ENCODE measurements around the gene RAPH1.
"Not testable (repeated sequence)": the region's sequence is repeated elsewhere in the genome, so short reads cannot be mapped to it uniquely, and the experiment has no call there.

The RAPH1 gene

DNA sequence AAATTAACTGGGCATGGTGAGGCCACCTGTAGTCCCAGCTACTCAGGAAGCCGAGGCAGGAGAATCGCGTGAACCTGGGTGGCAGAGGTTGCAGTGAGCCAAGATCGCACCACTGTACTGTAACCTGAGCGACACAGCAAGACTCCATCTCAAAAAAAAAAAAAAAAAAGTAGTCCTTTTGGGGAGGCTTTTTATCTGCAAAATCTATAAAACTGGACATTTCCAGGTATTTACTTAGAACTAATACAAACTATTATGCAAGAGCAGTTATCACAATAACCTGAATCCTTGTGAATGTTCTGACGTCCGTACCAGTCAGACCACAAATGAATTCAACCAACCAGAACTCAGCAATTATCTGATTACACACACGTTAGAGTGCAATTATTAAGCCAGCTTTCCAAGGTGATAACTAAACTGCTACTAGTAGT is 8.8 kb upstream of the RAPH1 start:
- no peak for DNase-seq

DNA sequence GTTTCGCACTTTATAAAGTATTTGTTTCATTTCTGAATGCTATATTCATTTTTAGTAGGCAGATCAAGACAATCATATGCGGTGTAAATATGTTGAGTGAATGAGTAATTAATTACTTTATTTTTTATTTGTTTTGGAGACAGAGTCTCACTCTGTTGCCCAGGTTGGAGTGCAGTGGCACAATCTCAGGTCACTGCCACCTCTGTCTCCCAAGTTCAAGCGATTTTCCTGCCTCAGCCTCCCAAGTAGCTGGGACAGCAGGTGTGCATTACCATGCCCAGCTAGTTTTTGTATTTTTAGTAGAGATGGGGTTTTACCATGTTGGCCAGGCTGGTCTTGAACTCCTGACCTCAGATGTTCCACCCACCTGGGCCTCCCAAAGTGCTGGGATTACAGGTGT is 5.5 kb upstream of the RAPH1 start:
- not testable (repeated sequence) for DNase-seq

DNA sequence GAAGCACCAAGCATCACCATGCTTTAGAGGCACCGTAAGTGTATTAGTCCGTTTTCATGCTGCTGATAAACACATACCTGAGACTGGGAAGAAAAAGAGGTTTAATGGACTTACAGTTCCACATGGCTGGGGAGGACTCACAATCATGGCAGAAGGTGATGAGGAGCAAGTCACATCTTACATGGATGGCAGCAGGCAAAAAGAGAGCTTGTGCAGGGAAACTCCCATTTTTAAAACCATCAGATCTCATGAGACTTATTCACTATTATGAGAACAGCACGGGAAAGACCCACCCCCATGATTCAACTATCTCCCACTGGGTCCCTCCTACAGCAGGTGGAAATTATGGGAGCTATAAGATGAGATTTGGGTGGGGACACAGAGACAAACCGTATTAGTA is 3.1 kb upstream of the RAPH1 start:
- not testable (repeated sequence) for DNase-seq

DNA sequence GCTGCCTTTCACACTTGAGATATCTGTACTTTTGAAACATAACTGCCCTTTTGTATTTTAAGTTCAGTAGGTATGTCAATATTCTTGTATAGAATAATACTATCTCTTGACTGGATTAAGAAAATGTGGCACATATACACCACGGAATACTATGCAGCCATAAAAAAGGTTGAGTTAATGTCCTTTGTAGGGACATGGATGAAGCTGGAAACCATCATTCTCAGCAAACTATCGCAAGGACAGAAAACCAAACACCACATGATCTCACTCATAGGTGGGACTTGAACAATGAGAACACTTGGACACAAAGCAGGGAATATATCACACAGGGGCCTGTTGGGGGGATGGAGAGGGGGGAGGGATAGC is 1.5 kb upstream of the RAPH1 start:
- not testable (repeated sequence) for DNase-seq

DNA sequence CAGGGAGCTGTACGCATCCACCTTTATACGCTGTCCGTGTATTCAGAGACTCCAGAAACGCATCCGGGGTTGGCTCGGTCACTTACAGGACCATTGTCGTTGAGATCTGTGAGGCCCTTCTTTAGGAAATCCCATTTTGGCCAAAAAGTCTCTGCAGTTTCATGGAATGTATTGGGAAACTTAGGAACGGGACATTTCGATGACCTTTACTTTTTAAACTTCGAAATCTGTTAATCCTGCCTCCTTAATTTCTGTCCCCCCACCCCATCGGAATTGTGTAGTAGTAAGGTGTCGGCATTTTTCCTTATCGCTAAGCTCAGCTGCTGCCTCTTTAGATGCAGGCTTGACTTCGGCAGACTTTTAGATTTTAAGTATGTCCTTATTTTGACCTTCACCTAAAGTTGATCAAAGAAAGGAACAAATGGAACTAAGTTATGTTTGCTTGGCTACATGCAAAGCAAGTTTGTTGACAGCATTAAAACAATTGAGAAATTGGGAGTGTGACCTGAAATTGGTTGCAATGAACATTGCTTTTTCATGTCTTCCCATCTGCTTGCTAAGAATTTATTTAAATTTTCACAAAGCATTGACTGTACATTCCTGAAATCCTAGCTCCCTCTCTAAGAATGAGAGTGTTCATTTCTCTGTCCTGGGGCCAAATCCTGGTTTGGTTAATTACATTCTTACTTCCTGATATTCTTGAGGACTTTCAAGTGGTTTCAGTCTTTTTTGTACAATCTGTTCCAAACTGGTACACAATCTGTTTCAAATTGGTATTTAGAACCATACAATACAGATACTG is 884 bp upstream of the RAPH1 start:
- DNase-seq: no peak

DNA sequence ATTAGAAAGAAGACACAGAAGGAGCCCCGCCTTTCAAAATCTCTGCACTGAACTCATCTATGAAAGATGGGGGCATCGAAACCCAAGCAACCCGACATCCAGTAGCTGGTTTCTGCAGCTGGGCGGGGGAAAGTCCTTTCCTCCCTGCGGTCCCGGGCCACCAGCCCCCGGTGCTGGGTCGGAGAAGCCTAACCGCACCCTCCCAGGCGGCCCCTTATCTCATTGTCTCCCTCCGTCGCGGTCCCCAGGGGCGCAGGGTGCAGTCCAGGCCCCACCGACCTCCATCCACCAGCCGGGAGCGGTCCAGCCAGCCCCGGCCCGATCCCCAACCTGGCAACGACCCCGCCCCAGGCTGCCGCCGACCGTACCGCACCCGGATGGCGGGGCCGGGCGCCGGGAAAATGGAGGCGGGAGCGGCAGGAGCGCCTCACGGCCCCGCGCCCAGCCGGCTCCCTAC is 452 bp downstream of the RAPH1 start:
- DNase-seq: peak; percentile 48

DNA sequence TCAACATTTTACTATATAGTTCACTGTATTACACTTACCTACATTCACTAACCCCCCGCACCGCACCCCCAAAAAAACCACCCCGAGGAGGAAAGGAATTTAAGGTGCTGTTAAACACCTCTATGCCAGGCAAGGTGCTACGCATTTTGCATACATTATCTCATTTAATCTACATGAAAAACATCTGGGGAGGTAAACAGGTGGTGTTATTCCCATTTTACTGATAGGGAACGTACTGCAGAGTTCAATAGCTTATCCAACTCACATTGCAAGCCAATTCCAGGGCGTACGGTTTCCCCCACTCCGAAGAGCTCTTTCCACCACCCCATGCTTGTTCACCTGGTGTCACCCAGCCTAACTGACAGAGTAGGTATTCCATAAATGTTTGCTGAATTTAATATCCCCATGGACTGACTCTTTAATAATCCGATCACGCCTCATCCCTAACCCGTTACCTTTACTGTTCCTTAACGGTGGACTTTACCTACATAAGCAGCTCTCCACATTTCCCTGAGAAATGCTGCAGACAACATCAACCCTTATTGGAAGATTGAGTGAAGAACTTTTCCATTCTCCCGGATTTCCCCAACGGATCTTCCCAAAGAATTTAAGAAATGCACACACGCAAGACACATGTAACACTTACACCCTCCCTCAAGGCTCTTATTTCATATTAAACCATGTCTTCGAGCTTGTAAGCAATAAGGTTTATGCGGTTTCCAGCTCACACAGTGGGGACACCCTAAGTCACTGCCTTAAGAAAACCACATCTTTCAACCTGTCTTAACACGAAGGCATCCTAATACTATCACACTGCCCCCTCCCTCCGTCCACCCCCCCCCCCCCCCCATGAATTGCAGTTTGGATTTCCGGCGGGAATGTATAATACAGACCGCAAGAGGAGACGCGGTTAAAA is 1.2 kb downstream of the RAPH1 start:
- DNase-seq: no peak

DNA sequence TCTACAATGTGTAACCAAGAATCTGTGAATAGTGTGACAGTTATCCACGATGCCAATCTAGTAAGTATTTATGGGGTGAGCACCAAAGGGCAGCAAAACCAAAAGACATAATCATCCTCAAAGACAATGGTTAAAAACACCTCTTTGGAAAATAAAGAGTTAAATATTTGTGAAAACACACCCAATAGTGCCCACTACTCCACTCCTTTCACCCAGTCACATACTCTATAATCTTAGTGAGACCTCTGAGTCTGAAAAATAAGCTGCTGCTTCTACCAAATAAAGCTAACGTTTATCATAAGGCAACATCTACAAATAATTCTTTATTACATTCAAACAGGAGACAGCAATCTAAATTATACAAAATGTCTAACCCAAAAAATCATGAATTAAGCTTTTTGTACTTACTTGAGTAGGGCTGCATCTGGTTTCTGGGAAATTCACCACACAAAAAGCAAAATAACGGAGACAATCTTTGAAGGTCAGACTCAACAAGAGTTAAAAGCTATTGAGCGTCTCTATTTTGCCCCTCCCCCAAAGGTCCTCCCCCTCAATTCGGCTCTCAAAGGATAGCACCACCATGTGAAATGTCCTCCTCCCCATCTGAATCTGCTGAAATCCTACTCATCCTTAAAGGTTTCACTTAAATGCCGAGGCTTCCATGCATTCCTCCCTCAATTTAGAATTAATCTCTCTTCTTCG is 2.0 kb downstream of the RAPH1 start:
- no peak for DNase-seq

DNA sequence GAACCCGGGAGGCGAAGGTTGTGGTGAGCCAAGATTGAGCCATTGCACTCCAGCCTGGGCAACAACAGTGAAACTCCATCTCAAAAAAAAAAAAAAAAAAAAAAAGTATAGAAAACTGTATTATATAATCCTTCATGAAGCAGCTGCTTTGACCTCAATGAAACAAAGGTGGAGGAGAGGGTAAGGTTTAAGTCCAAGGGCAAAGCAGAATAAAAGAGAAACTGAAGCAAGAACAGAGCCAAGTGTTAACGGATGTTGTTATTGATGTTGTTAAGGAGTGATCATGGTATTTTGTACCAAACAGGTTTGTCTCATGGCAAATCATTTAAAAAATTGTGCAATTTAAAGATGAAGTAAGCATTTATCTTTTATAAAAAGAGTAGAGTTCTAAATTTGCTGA is 7.4 kb downstream of the RAPH1 start:
- no peak for DNase-seq

DNA sequence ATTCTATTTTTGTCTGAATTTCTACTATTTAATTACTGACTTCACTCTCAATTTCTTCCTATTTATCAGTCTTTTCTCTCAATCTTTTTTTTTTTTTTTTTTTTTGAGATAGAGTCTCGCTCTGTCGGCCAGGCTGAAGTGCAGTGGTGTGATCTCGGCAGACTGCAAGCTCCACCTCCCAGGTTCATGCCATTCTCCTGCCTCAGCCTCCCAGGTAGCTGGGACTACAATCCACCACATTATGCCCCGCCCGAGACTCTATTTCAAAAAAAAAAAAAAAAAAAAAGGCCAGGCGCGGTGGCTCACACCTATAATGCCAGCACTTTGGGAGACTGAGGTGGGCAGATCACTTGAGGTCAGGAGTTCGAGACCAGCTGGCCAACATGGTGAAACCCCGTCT is 21.8 kb downstream of the RAPH1 start:
- not testable (repeated sequence) for DNase-seq

DNA sequence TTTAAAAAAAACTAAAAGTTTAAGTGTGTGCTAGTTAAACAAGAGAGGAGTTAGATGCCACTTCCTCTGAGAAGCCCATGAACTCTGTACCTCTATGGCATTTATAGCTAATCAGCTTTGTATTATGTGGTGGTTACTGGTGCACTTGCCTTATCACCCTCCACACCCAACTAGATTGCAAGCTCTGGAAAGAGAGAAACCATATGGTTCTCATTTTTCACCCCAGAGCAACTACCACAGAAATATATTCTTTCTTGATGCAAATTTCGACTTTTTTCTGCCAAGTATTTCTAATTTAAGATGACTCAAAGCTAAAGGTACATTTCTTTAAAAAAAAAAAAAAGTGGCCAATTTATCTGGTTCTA is 24.2 kb downstream of the RAPH1 start:
- no peak for DNase-seq

DNA sequence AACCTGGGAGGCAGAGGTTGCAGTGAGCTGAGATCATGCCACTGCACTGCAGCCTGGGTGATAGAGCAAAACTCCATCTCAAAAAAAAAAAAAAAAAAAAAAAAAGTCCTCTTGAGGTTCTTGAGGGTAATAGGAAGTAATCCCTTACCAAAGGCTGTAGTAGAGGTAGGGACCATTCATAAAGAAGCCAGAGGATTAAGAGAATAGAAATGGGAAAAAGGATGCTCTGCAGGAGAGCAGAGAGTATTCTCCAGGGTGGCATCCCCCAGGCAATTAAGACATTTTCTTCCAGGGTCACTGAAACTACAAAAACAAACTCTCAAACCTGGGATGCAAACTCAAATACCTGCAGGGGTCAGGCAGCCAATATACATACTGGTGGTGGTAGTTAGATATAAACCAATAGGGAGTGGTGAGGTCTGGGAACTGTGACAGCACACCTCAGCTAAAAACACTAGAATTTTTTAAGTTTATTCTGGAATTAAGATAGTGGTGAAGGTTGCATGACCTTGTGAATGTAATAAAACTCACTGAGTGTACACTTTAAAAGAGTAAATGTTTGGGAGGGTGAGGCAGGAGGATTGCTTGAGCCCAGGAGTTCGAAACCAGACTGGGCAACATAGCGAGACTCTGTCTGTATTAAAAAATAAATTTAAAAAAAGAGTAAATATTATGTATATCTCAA is 24.7 kb downstream of the RAPH1 start:
- no peak for DNase-seq

DNA sequence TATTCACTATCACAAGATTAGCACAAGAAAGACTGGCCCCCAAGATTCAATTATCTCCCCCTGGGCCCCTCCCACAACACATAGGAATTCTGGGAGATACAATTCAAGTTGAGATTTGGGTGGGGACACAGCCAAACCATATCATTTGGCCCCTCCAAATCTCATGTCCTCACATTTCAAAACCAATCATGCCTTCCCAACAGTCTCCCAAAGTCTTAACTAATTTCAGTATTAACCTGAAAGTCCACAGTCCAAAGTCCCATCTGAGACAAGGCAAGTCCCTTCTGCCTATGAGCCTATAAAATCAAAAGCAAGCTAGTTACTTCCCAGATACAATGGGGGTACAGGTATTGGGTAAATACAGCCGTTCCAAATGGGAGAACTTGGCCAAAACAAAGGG is 31.6 kb downstream of the RAPH1 start:
- DNase-seq: not testable (repeated sequence)

DNA sequence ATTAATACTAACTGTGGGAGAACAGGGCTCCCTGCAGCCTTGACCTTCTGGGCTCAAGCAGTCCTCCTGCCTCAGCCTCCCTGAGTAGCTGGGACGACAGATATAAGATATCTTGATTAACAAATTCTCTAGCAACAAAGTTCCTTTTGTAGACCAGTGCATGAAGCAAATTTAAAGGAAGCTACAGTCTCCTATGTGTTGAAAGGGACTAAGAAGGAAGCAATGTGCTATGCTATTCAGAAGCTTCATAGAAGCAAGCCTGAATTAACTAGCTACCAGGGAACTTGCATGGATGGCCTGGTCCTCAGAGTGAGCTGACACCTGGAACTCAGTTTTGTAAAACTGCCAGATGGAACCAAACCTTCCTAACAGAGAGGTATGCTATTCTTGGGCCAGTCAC is 33.2 kb downstream of the RAPH1 start:
- no peak for DNase-seq

DNA sequence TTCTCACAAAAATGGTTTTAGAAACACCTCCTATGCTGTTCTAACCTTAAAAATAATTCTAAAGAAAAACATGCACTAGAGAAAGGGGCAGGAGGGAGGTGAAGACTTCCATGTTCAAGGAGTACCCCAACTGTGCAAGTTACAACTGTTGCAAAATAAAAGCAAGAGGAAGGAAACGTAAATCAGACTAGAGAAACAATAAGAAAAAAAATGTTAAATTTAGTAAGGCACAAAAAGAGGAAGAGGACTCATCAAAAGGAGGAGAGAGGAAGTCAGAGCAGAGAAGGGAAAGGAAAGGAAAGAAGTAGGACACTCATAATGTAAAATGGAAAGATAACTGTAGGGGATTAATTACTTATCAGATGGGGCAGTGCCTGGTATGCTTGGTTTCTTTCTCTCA is 34.1 kb downstream of the RAPH1 start:
- no peak for DNase-seq

DNA sequence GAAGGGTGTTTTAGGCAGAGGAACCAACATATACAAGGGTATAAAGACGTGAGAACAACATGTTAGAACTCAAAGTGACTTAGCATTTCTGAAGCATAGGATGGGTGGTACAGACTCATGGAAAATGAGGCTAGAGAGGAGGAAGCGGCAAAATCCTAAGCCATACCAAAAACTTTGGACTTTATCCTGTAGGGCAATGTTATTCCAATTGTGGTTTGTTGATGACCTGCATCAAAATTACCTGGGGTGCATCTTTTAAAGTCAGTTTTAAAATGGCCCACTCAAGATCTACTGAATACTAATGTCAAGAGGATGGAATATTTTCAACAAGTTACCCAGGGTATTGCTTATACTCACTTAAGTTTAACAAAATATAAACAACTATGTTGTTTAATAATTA is 34.8 kb downstream of the RAPH1 start:
- no peak for DNase-seq

DNA sequence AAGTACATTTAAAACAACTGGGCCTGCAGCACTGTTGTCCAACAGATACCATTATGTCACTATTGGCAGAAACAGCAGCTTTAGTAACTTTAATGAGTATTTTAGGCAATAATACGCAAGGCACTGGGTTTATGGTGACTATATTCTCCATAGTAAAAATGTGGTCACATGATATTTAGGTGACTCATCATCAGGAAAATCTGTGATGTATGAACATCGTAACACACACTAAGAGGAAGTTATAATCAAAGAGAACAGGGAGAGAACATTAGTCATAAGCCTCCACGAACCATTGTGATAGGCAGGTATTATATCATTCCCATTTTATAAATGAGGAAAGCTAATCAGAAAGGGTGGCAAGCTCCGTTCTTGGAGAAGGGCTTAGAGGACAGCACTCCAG is 36.9 kb downstream of the RAPH1 start:
- DNase-seq: no peak

DNA sequence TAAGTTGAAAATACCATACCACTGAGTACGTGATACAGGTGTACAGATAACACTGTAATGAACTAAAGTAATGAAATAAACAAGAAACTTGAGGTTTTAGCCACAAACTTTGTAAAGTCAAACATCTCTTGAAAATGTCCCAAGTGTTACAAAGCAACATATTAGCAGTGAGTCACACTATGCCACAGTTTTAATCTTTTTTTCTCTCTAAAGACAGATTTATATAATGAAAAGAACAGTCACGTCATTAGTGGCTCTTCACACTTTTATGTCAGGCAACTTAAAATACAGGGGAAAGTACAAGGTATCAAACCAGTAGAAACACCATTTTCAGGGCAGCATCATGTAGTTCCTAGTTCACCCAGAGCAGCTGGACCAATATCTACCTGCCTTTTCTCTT is 42.1 kb downstream of the RAPH1 start:
- no peak for DNase-seq

DNA sequence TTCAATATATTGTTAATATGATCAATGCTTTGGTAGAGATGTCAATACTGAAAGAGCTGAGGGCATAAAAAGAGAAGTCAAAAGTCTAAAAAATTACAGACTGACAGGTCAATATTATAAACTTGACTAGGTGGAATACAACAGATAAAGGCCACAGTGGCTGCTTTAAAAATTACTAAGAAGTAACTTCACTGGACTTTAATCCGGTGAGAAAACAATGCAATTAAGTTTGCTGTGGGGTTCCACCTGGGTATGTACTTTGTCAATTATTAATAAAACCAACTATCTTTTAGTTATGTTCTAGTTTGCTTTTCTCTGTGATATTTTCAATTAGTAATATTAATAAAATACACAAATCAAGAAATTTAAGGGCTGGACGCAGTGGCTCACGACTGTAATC is 44.7 kb downstream of the RAPH1 start:
- no peak for DNase-seq

DNA sequence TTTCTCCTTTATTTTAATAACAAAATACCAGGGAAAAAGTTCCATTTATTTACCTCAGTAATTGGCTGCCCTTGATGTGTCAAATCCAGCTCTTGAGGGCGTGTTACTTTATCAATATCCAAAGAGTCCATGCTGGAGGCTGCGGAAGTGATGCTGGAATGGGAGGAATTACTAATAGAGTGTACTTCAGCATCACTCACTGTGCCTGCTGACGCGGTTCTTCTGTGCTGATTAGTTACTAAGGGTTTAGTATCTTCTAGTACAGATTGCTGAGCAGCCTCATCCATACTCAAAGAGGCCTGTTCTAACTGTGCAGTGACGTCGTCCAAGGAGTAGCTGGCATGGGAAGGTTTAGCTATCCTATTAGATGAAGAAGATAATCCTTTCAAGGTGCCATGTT is 45.6 kb downstream of the RAPH1 start:
- no peak for DNase-seq

DNA sequence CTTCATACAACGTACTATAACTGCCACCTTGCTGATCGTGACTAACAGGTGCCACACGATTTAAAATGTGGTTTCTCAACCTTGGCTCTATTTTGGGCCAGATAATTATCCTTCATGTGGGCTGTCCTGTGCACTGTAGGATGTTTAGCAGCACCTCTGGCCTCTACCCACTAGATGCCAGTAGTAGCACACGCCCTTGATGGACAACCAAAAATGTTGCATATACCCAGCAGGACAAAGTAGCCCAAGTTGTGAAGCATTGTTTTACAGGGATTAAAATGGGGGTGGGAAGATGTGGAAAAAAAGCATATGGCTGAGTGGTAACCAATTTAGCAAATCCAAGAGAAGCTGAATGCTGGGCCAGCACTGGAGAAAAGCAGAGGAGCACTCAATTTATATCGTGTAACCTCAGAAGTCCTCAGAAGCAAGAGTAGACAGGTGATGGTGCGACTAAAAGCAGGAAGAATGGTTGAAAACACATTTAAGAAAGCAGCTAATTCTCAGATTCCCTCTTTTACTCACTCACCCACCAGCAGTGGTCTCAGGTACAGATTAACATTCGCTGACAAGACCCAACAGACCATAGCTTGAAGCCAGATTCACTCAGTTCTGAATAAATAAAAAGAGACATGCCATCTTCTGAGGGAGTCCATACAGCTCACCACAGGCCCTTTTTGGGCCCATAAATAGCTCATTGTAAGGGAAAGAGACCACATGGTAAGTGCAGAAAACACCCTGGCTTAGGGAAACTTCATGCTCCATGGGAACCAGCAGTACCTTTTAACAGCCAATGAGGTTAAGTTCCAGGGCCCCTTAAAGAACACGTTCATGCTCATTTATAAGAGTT is 50.6 kb downstream of the RAPH1 start:
- no peak for DNase-seq

DNA sequence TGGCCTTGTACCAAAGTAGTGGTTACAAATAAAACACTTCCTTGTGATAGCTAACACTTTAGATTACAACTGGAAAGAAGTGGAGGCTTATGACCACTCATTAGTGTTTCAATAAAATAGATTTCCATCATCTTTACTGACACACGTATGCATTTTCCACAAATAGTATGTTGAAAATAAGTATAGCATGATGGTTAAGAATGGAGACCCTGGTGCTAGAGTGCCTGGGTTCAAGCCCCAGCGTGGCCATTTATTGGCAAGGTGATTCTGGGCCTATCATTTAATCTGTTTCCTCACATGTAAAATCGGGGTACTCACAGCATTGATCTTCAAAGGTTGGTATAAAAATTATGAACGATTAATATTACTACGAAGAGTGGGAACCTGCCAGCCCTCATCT is 54.5 kb downstream of the RAPH1 start:
- no peak for DNase-seq

All from NCI-H510A (cell line).